Measurements from ENCODE around the gene TBC1D13. TPM values are rescaled to one million over a fixed set of nuclear protein-coding genes. Genes with fewer than 3 reads are reported as not detected.

The TBC1D13 gene
- total and polyA plus RNA-seq, 10 of the 15 experiments (the other 5 are each of a cell fraction or from before 2014, with no cell fraction given) = 3.0 to 23.1 (median 16.5) TPM

GRCh38 chr9:128833696-128834095, 46.6 kb downstream of the TBC1D13 start (continued):
- TF ChIP-seq NBN (IDR thresholded peaks at IDR 0.05) (no peak), MXI1 (IDR thresholded peaks at IDR 0.05; ENCODE audit: low read depth, low read length) (no peak), BMI1 (IDR thresholded peaks at IDR 0.05; ENCODE audit: borderline replicate concordance) (no peak), MYB (IDR thresholded peaks at IDR 0.05; ENCODE audit: borderline replicate concordance, low read depth, low read length) (no peak), CHD4 (IDR thresholded peaks at IDR 0.05) (no peak), EGR1 (IDR thresholded peaks at IDR 0.05; ENCODE audit: borderline replicate concordance in 1 of 2, low read depth in 2 of 2, low read length in 2 of 2) (no peak), YY1 (IDR thresholded peaks at IDR 0.05; ENCODE audit: low read depth, low read length) (no peak), ELK1 (IDR thresholded peaks at IDR 0.05; ENCODE audit: low read depth, low read length) (no peak), BCL3 (IDR thresholded peaks at IDR 0.05; ENCODE audit: borderline replicate concordance, insufficient read depth, low read depth, low read length, poor library complexity, severe bottlenecking) (no peak), ZBTB11 (CRISPR knock-in tag; IDR thresholded peaks at IDR 0.05) (no peak)
